Measurements from ENCODE around the gene FHIT.

DNA sequence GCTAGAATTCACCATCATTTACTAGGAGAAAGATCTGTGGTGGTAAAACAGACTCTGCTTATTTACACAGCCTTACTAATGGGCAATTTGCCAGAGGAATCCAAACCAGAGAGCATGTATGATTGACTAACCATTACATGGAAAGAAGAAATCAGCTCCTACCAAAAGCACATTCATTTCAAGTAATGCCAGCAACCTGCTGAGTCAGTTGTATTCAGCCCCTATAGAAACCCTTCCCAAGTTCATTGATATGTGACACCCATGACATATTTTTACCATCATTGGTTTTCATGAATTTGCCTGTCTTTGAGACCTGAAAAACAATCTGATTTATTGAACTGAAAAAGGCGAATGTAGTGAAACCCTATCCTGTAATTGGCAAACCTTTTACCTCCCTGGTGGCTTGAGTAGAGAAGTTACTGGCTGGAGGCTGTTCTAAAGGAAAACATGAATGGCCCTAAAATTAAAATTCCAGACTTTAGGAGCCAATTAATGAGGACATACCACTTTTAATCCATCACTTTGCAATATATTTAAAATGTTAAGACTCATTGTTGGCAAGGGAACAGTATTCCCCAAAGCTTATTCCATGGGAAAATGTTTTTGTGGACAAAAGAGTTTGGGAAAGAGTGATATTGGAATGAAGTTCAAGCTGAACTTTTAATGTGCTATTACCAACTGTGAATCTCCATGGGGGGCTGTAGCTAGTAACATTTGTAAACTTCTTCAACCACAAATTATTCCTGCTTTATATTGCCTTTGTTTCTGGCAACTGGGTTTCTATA is 542.9 kb downstream of the FHIT start:
- TF ChIP-seq CTCF (IDR thresholded peaks at IDR 0.05; ENCODE audit: low read depth, low read length, poor library complexity, severe bottlenecking) (no peak), EZH2phosphoT487 (IDR thresholded peaks at IDR 0.05; ENCODE audit: borderline replicate concordance, low read length) (no peak)
